Stimulated activated effector memory CD8-positive, alpha-beta T cell treated with anti-CD3 and anti-CD28 coated beads, Interleukin-12 subunit alpha, Interleukin-12 subunit beta, amount 100 ng/mL, for 72 hours (primary cell): ENCODE data around the gene SLC1A2.

Source experiments
- ATAC-seq: fragments of 150-1000 bp; cut with Tn5 transposase; 2 replicates; pipeline ENCODE4 v1.10.0; 2021
- DNase-seq, 2 donors: peaks; one replicate each; pipeline ENCODE4 v3.0.0; 2021 to 2022; ENCODE audit warnings: low spot score in 2 of 2
- H3K27ac Mint-ChIP-seq: one replicate; pipeline ENCODE4 v1.8.0; 2022; ENCODE audit warnings: mild to moderate bottlenecking, mixed read lengths
- H3K36me3 Mint-ChIP-seq: one replicate; pipeline ENCODE4 v1.8.0; 2022; ENCODE audit warnings: mild to moderate bottlenecking, mixed read lengths
- H3K4me1 Mint-ChIP-seq: one replicate; pipeline ENCODE4 v1.8.0; 2022; ENCODE audit warnings: mixed read lengths
- H3K4me3 Mint-ChIP-seq: one replicate; pipeline ENCODE4 v1.8.0; 2022; ENCODE audit warnings: mild to moderate bottlenecking, mixed read lengths
- H3K9me3 Mint-ChIP-seq: one replicate; pipeline ENCODE4 v1.8.0; 2022; ENCODE audit warnings: mixed read lengths

The SLC1A2 gene

GRCh38 chr11:35420371-35420770 lies 1.0 kb upstream of the SLC1A2 start:
- no peaks in the 10 kb centered on the region for H3K36me3 Mint-ChIP-seq
- peak overlapping the region; percentile 43 for H3K4me3 Mint-ChIP-seq
- H3K9me3 Mint-ChIP-seq = no peaks in the 10 kb centered on the region
- no peak overlapping the region for H3K27ac Mint-ChIP-seq
- ATAC-seq (no peak), DNase-seq (no peak)
- peaks cover 6% of the 10 kb centered on the region for H3K4me1 Mint-ChIP-seq

GRCh38 chr11:35419830-35420333 lies 524 bp upstream of the SLC1A2 start:
- Mint-ChIP-seq H3K27ac (no peak overlapping the region), H3K4me3 (peak overlapping the region; percentile 43)
- ATAC-seq = no peak

GRCh38 chr11:35418282-35419183 lies 825 bp downstream of the SLC1A2 start:
- peak; percentile 34 for ATAC-seq
- Mint-ChIP-seq H3K36me3 (no peaks in the 10 kb centered on the region), H3K27ac (no peak overlapping the region), H3K4me1 (peaks cover 6% of the 10 kb centered on the region), H3K9me3 (no peaks in the 10 kb centered on the region), H3K4me3 (peak overlapping the region; percentile 43)
- DNase-seq = no peak

More at GRCh38 chr11:35419830-35420333, 524 bp upstream of the SLC1A2 start:
- DNase-seq = no peak
- H3K4me1 Mint-ChIP-seq = peaks cover 6% of the 10 kb centered on the region
- H3K36me3 Mint-ChIP-seq = no peaks in the 10 kb centered on the region
- no peaks in the 10 kb centered on the region for H3K9me3 Mint-ChIP-seq

GRCh38 chr11:35415487-35415886 lies 3.9 kb downstream of the SLC1A2 start:
- no peak for ATAC-seq
- DNase-seq = no peak
- no peaks in the 10 kb centered on the region for H3K9me3 Mint-ChIP-seq
- no peak overlapping the region for H3K4me3 Mint-ChIP-seq
- no peak overlapping the region for H3K27ac Mint-ChIP-seq
- H3K36me3 Mint-ChIP-seq = no peaks in the 10 kb centered on the region
- H3K4me1 Mint-ChIP-seq = peaks cover 6% of the 10 kb centered on the region

GRCh38 chr11:35414776-35415175 lies 4.6 kb downstream of the SLC1A2 start:
- H3K4me3 Mint-ChIP-seq = no peak overlapping the region
- peaks cover 6% of the 10 kb centered on the region for H3K4me1 Mint-ChIP-seq
- ATAC-seq (no peak), DNase-seq (no peak)
- H3K27ac Mint-ChIP-seq = no peak overlapping the region
- H3K36me3 Mint-ChIP-seq = no peaks in the 10 kb centered on the region
- H3K9me3 Mint-ChIP-seq = no peaks in the 10 kb centered on the region

- no peaks in the 10 kb centered on the region for H3K36me3 Mint-ChIP-seq
- ATAC-seq (no peak), DNase-seq (no peak)
- H3K27ac Mint-ChIP-seq = no peak overlapping the region
- no peak overlapping the region for H3K4me3 Mint-ChIP-seq
- peaks cover 6% of the 10 kb centered on the region for H3K4me1 Mint-ChIP-seq
- no peaks in the 10 kb centered on the region for H3K9me3 Mint-ChIP-seq
Measured at GRCh38 chr11:35414311-35414710, 5.0 kb downstream of the SLC1A2 start.

DNA sequence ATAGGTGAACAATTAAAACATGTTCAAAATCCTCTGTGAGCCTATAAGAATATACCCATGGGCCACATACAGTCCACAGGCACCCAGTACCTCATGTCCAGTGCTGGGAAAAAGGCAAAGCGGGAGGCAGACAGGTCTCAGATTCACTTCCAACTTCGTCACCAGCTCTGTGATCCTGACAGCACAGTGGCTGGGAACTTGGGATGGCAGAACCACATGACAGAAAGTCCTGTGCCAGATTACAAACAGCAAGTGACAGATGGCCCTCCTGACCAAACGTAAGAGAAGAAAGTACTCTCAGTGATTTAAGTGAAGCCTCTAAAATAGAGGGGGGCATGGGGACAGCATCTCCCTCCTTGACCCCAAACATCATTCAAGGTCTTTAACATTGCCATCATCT lies 5.8 kb downstream of the SLC1A2 start:
- DNase-seq (no peak), ATAC-seq (no peak)
- H3K4me1 Mint-ChIP-seq = peaks cover 5% of the 10 kb centered on the region
- no peak overlapping the region for H3K27ac Mint-ChIP-seq
- no peak overlapping the region for H3K4me3 Mint-ChIP-seq
- no peaks in the 10 kb centered on the region for H3K36me3 Mint-ChIP-seq
- no peaks in the 10 kb centered on the region for H3K9me3 Mint-ChIP-seq

- no peak for DNase-seq
- H3K4me3 Mint-ChIP-seq = no peak overlapping the region
- H3K9me3 Mint-ChIP-seq = no peaks in the 10 kb centered on the region
- ATAC-seq = no peak
- no peaks in the 10 kb centered on the region for H3K4me1 Mint-ChIP-seq
- no peak overlapping the region for H3K27ac Mint-ChIP-seq
- no peaks in the 10 kb centered on the region for H3K36me3 Mint-ChIP-seq
Measured at GRCh38 chr11:35412285-35412684, 7.1 kb downstream of the SLC1A2 start.

GRCh38 chr11:35407041-35407440 lies 12.3 kb downstream of the SLC1A2 start:
- Mint-ChIP-seq H3K9me3 (no peaks in the 10 kb centered on the region), H3K36me3 (no peaks in the 10 kb centered on the region), H3K4me3 (no peak overlapping the region), H3K27ac (no peak overlapping the region), H3K4me1 (no peaks in the 10 kb centered on the region)
- no peak for ATAC-seq
- DNase-seq = no peak

GRCh38 chr11:35404388-35404775 lies 15.0 kb downstream of the SLC1A2 start:
- ATAC-seq = no peak
- DNase-seq = no peak
- Mint-ChIP-seq H3K36me3 (no peaks in the 10 kb centered on the region), H3K9me3 (no peaks in the 10 kb centered on the region), H3K27ac (no peak overlapping the region), H3K4me3 (no peak overlapping the region), H3K4me1 (no peaks in the 10 kb centered on the region)

- H3K9me3 Mint-ChIP-seq = no peaks in the 10 kb centered on the region
- DNase-seq (no peak), ATAC-seq (no peak)
- H3K4me1 Mint-ChIP-seq = no peaks in the 10 kb centered on the region
- H3K4me3 Mint-ChIP-seq = no peak overlapping the region
- H3K36me3 Mint-ChIP-seq = no peaks in the 10 kb centered on the region
- no peak overlapping the region for H3K27ac Mint-ChIP-seq
Measured at GRCh38 chr11:35403765-35404387, 15.5 kb downstream of the SLC1A2 start.

DNA sequence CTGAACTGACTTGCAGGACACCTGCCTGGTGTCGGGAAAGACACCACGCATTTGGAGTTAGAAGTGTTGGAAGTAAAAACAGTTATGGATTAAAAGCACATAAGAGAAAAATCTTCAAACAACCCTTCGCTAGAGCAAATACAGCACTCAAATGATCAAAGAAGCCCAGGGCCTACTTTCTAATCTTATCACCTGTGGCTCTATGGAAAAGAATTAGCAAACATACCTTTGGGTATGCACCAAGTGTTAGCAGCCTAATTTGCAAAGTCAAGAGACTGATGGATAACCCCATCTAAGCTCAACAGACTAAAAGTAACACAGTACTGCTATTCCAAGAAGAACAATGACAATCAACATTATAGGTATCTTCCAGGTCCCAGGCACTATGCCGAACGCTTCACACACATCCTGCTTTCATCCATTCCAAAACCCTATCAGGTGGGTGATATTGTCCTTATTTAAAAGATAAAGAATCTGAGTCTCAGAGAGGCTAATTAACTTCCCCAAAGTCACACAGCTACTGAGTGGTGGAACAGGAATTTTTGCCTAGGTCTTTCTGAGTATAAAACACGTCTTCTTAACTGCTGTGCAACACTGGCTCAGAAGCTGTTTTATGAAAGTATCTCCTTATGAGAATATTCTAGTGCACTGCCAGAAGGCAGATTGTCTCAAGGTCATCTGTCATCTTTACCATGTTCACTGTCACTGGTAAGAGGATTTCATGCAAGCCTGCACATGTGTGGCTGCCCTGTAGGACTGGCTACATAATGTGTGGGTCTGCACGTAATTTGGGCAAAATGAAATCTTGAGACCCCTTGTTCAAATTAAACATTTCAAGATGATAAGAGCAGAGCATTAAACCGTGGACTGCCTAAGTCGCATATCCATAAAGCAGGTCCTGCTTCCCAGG lies 16.4 kb downstream of the SLC1A2 start:
- no peaks in the 10 kb centered on the region for H3K36me3 Mint-ChIP-seq
- no peak overlapping the region for H3K27ac Mint-ChIP-seq
- DNase-seq (no peak), ATAC-seq (no peak)
- H3K9me3 Mint-ChIP-seq = no peaks in the 10 kb centered on the region
- no peak overlapping the region for H3K4me3 Mint-ChIP-seq
- no peaks in the 10 kb centered on the region for H3K4me1 Mint-ChIP-seq

- no peak for ATAC-seq
- Mint-ChIP-seq H3K9me3 (no peaks in the 10 kb centered on the region), H3K36me3 (no peaks in the 10 kb centered on the region), H3K4me1 (no peaks in the 10 kb centered on the region), H3K4me3 (no peak overlapping the region), H3K27ac (no peak overlapping the region)
- no peak for DNase-seq
Measured at GRCh38 chr11:35398881-35399280, 20.5 kb downstream of the SLC1A2 start.

- Mint-ChIP-seq H3K36me3 (peaks cover 6% of the 10 kb centered on the region), H3K9me3 (no peaks in the 10 kb centered on the region), H3K27ac (no peak overlapping the region), H3K4me3 (no peak overlapping the region), H3K4me1 (peaks cover 20% of the 10 kb centered on the region)
- no peak for ATAC-seq
- DNase-seq = no peak
Measured at GRCh38 chr11:35394941-35395340, 24.4 kb downstream of the SLC1A2 start.

- H3K36me3 Mint-ChIP-seq = peaks cover 6% of the 10 kb centered on the region
- no peaks in the 10 kb centered on the region for H3K9me3 Mint-ChIP-seq
- H3K27ac Mint-ChIP-seq = no peak overlapping the region
Measured at GRCh38 chr11:35393098-35393497, 26.3 kb downstream of the SLC1A2 start.

More at GRCh38 chr11:35393098-35393497, 26.3 kb downstream of the SLC1A2 start:
- Mint-ChIP-seq H3K4me1 (peaks cover 20% of the 10 kb centered on the region), H3K4me3 (no peak overlapping the region)
- ATAC-seq = no peak
- no peak for DNase-seq
